NCI-H1417 treated with DMSO at 0.1 percent for 48 hours (cell line): ENCODE data around the gene VEZT.
"Not testable (repeated sequence)": the region's sequence is repeated elsewhere in the genome, so short reads cannot be mapped to it uniquely, and the experiment has no call there.

Experiments
- DNase-seq: peaks from one replicate; lab custom pipeline; 2025; lab: John Stamatoyannopoulos, UW

VEZT gene

DNA sequence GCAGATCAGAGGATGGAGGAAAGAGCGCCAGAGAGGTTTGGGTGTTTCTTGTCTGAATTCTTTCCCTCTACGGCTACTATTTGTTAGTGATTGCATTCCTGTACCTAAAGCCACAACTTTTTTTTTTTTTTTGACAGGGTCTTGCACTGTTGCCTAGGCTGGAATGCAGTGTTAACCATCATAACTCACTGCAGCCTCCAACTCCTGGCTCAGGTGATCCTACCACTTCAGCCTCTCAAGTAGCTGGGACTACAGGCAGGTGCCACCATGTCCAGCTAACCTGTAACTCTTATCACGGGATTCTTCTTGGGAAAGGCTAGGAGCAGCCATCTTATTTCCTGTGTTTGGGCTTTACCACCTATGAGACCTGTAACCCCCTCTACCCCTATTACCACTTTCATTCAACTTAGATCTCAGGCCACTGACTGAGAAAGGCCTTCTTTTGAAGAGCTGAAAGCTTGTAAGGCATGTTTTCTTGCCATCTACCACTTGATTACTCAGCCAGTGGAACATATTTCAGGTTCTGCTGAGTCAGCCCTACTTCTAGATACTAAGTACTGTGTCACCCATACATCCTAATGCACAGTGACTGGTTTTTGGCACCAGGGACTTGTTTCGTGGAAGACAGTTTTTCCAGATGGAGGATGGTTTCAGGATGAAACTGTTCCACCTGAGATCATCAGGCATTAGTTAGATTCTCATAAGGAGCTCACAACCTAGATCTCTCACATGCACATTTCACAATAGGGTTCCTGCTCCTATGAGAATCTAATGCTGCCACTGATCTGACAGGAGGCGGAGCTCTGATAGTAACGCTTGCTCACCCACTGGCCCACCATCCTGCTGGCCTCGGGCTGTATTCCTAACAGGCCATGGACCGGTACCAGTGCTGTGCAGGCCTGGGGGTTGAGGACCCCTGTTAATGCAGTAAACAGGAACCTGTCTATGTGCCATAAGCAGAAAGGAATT, 6.9 kb downstream of the VEZT start:
- DNase-seq: no peak

DNA sequence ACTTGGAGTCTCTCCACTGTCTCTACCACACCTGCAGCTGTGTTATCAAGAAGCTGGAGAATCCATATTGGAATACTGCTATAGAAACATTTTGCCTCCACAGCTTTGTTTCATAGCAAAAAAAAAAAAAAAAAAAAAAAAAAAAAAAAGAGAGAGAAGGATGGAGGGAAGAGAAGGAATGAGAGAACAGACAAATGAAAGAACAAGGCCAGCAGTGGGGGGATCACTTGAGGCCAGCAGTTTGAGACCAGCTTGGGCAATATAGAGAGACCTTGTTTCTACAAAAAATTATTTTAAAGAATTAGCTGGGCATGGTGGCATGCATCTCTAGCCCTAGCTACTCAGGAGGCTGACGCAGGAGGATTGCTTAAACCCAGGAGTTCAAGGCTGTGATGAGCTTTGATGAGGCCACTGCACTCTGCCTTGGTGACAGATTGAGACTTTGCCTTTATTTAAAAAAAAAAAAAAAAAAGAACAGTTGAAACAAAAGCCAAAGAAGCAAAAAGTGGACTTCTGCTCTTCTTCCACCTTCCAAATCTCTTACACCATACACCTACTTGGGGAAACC, 8.1 kb downstream of the VEZT start:
- DNase-seq: no peak

- no peak for DNase-seq
Measured at GRCh38 chr12:95227818-95228356, 10.3 kb downstream of the VEZT start.

GRCh38 chr12:95228617-95229016, 11.0 kb downstream of the VEZT start:
- DNase-seq: no peak

DNA sequence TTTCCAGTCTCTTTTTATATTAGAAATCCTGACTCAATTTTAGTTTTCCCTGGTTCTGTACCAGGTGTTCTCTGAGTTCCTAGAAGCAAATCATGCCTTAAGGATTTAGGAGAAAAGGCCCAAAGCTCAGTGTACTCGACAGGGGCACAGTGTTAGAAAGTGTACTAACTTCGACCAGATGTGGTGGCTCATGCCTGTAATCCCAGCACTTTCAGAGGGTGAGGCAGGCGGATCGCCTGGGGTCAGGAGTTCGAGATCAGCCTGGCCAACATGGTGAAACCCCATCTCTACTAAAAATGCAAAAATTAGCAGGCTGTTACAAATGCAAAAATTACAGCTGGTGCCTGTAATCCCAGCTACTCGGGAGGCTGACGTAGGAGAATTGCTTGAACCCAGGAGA, 12.0 kb downstream of the VEZT start:
- DNase-seq: no peak

DNA sequence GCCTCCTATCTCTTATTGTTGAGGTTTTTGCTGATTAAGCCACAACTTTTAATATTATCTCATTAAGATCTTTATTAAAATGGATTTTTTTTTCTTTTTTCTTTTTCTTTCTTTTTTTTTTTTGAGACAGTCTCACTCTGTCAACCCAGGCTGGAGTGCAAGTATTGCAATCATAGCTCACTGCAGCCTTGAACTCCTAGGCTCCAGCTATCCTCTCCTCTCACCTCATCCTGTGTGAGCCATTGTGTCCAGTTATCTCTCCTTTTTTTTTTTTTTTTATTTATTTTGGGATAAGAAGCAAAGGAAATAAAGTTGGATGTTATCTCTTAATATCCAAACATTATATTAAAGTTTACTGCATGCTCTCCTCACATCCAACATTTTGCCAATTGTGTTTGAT, 12.7 kb downstream of the VEZT start:
- no peak for DNase-seq

GRCh38 chr12:95231190-95231589, 13.6 kb downstream of the VEZT start:
- no peak for DNase-seq

DNA sequence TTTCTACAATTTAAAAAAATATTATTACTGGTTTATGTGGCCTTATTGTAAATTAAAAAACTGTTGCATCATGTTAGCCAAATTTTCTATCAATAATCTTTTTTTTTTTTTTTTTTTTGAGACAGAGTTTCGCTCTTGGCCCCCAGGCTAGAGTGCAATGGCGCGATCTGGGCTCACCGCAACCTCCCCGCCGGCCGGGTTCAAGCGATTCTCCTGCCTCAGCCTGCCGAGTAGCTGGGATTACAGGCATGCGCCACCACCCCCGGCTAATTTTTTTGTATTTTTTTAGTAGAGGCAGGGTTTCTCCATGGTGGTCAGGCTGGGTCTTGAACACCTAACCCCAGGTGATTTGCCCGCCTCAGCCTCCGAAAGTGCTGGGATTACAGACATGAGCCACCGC, 16.6 kb downstream of the VEZT start:
- DNase-seq: not testable (repeated sequence)

DNA sequence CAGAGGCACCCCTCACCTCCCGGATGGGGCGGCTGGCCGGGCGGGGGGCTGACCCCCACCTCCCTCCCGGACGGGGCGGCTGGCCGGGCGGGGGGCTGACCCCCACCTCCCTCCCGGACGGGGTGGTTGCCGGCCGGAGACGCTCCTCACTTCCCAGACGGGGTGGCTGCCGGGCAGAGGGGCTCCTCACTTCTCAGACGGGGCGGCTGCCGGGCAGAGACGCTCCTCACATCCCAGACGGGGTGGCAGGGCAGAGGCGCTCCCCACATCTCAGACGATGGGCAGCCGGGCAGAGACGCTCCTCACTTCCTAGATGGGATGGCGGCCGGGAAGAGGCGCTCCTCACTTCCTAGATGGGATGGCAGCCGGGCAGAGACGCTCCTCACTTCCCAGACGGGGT, 18.0 kb downstream of the VEZT start:
- DNase-seq: not testable (repeated sequence)

- no peak for DNase-seq
Measured at GRCh38 chr12:95237315-95237714, 19.7 kb downstream of the VEZT start.

DNA sequence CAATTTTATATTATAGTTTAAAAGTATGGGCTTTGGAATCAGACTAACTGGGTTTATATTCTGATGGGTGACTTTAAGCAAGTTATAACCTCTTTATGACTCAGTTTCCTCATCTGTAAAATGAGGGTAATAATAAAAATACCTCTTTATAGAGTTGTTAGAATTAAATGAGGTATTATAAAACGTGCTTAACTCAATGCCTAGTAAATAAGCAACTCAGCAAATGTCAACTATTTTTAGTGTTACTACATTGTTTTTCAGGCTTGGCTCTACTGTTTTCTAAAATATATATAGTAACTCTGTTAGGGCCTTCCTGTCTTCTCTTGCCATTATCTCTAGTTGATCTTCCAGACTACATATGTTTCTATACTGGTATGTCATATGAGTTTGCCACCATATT, 20.5 kb downstream of the VEZT start:
- no peak for DNase-seq

GRCh38 chr12:95239216-95239615, 21.6 kb downstream of the VEZT start:
- no peak for DNase-seq

DNA sequence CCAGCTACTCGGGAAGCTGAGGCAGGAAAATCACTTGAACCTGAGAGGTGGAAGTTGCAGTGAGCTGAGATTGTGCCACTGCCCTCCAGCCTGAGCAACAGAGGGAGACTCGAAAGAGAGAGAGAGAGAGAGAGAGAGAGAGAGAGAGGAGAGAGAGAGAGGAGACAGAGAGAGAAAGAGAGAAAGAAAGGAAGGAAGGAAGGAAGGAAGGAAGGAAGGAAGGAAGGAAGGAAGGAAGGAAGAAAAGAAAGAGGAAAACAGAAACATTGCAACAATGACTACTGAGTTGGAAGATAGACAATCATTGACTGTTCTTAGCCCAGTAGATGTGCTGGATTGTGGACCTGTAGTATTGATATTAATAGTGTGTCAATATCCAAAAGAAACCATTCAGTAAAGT, 22.2 kb downstream of the VEZT start:
- not testable (repeated sequence) for DNase-seq

DNA sequence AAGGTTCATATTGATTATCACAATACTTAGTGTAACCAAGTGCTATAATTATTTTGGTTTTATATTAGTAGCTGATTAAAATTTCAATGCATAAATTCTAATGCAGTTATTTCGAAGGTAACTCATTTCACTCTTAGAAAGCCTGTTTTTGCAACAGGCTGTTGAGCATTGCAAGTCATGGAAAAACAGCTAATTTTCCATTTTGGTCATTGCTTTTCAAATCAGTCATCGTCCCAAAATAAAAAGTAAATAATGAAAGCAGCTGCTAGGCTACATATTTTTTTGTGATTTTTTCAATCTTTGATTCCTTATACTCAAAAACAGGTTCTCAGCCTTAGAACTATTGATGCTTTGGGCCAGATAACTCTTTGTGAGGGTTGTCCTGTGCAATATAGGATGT, 22.9 kb downstream of the VEZT start:
- DNase-seq: no peak

GRCh38 chr12:95241138-95241537, 23.5 kb downstream of the VEZT start:
- not testable (repeated sequence) for DNase-seq

DNA sequence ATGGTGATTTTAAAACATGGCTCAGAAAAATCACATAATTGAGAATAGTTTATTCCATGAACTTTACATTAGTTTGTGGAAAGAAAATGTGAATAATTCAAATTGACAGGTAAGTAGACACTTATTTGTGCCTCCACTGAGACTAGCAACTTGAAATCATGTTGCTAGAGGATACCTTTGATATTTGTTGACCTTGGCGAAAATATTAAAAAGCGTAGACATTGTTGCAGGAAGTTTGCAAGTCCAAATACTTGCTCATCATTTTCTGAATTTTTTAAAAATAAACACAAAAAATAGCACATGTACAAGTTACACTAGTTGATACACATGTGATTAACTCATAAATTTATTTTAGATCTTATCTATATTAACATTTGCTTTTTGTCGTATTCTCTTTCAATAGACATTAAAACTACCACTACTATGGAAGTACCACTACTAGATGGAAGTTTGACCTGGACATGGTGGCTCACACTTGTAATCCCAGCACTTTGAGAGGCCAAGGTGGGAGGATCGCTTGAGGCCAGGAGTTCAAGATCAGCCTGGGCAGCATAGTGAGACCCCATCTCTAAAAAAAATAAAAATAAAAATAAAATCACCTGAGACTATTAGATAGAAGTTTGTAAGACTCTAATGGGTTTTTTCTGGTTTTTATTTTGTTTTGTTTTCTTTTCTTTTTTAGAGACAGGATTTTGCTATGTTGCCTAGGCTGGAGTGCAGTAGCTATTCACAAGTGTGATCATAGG, 24.3 kb downstream of the VEZT start:
- no peak for DNase-seq

DNA sequence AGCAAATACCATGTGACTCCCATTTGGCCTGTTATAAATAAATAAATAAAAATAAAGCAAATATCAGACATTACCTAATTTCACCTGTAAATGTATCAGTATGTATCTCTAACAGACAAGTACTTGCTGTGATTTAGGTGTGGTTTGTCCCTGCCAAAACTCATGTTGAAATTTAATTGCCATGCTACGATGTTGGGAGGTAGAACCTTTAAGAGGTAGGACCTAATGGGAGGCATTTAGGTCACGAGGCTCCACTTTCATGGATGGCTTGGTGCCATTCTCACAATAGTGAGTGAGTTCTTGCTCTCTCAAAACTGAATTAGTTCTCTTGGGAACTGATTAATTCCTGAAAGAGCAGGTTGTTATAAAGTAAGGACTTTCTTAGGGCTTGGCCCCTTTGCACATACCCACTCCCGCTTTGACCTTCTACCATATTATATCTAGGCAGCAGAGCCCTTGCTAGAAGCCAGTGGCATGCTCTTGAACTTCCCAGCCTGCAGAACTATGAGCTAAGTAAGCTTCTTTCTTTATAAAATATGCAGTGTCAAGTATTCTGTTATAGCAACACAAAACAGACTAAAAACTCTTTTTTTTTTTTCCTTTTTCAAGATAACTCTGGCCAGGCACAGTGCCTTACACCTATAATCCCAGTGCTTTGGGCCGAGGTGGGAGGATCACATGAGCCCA, 26.0 kb downstream of the VEZT start:
- no peak for DNase-seq

DNA sequence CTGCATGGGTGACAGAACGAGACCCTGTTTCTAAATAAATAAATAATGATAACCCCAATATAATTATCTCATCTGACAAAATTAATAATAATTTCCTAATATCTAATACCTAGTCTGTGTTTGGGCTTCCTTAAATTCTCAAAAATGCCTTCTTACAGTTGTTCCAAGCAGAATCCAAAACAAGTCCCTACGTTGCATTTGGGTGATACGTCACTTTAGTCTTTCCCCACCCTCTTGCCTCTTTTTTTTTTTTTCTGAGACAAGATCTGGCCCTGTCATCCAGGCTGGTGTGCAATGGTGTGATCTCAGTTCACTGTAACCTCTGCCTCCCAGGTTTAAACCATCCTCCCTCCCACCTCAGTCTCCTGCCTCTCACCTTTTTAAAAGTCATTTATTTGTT, 26.7 kb downstream of the VEZT start:
- no peak for DNase-seq

- no peak for DNase-seq
Measured at GRCh38 chr12:95248095-95248494, 30.5 kb downstream of the VEZT start.

DNA sequence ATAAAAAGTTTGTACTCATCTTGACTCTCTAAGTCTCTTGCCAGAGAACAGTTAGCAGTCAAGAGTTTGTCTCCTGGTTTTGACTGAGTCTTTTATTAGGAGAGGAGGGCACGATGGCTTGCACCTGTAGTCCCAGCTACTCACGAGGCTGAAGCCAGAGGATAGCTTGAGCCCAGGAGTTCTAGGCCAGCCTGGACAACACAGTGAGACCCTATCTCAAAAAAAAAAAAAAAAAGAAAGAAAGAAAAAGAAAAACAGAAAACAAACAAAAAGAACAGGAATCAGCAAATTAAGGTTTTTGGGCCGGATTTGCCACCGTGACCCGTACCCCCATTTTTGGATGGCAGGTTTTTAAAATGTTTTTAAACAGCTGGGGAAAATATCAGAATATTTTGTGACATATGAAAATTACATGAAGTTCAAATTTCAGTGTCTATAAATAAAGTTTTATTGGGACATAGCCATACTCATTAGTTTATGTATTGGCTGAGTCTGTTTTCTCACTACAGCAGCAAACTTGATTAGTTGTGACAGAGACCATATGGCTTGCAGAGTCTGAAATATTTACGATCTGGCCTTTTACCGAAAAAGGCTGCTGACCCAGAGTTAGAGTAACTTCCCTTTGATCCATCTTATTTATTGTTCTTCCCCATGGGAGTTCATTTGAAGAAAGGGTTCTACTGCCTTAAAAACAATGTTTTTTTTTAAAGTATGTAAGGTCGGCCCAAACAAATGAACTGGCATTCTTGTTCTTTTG, 31.2 kb downstream of the VEZT start:
- no peak for DNase-seq

GRCh38 chr12:95253386-95253785, 35.8 kb downstream of the VEZT start:
- DNase-seq: no peak
